ENCODE measurements around the gene APAF1.
A peak's percentile ranks its signal among the peaks of the same experiment; 100 is the strongest.

The APAF1 gene

GRCh38 chr12:98645572-98646067 lies 530 bp downstream of the APAF1 start:
- in situ Hi-C loops (cut with HindIII; ENCODE audit: low sequenced_read_pairs) = no loop called here
- DNase-seq (ENCODE audit: low read depth, low spot score) = peak; percentile 18

GRCh38 chr12:98646294-98647090 lies 1.4 kb downstream of the APAF1 start:
- DNase-seq (ENCODE audit: low read depth, low spot score) = peak; percentile 28
- in situ Hi-C loops (cut with HindIII; ENCODE audit: low sequenced_read_pairs) = no loop called here
- no peak for TF ChIP-seq CTCF (IDR thresholded peaks at IDR 0.05; ENCODE audit: low read depth, low read length)
- H3K4me3 ChIP-seq (ENCODE audit: low read depth, low read length) = peak overlapping the region; percentile 90

More at GRCh38 chr12:98645572-98646067, 530 bp downstream of the APAF1 start:
- H3K4me3 ChIP-seq (ENCODE audit: low read depth, low read length) = peak overlapping the region; percentile 90
- TF ChIP-seq CTCF (IDR thresholded peaks at IDR 0.05; ENCODE audit: low read depth, low read length) = no peak

- H3K4me3 ChIP-seq (ENCODE audit: low read depth, low read length) = no peak overlapping the region
- in situ Hi-C loops (cut with HindIII; ENCODE audit: low sequenced_read_pairs) = no loop called here
- TF ChIP-seq CTCF (IDR thresholded peaks at IDR 0.05; ENCODE audit: low read depth, low read length) = no peak
- DNase-seq (ENCODE audit: low read depth, low spot score) = no peak
Measured at GRCh38 chr12:98651328-98651727, 6.2 kb downstream of the APAF1 start.

GRCh38 chr12:98653866-98654493 lies 8.9 kb downstream of the APAF1 start:
- peak; percentile 46 for TF ChIP-seq CTCF (IDR thresholded peaks at IDR 0.05; ENCODE audit: low read depth, low read length)
- H3K4me3 ChIP-seq (ENCODE audit: low read depth, low read length) = no peak overlapping the region
- peak; percentile 68 for DNase-seq (ENCODE audit: low read depth, low spot score)
- in situ Hi-C loops (cut with HindIII; ENCODE audit: low sequenced_read_pairs) = no loop called here

GRCh38 chr12:98656289-98657101 lies 11.4 kb downstream of the APAF1 start:
- in situ Hi-C loops (cut with HindIII; ENCODE audit: low sequenced_read_pairs) = no loop called here
- no peak for DNase-seq (ENCODE audit: low read depth, low spot score)
- no peak for TF ChIP-seq CTCF (IDR thresholded peaks at IDR 0.05; ENCODE audit: low read depth, low read length)
- no peak overlapping the region for H3K4me3 ChIP-seq (ENCODE audit: low read depth, low read length)

GRCh38 chr12:98660521-98660920 lies 15.4 kb downstream of the APAF1 start:
- TF ChIP-seq CTCF (IDR thresholded peaks at IDR 0.05; ENCODE audit: low read depth, low read length) = no peak
- DNase-seq (ENCODE audit: low read depth, low spot score) = no peak
- H3K4me3 ChIP-seq (ENCODE audit: low read depth, low read length) = no peak overlapping the region
- in situ Hi-C loops (cut with HindIII; ENCODE audit: low sequenced_read_pairs) = no loop called here

Data from astrocyte of the spinal cord (primary cell).